Measurements from ENCODE around the gene BBLN.
"Not testable (repeated sequence)": the region's sequence is repeated elsewhere in the genome, so short reads cannot be mapped to it uniquely, and the experiment has no call there.

The BBLN gene

GRCh38 chr9:128163523-128164306, 3.6 kb downstream of the BBLN start:
- no peak for DNase-seq (ENCODE audit: low read depth)

- no peak for DNase-seq (ENCODE audit: low read depth)
These were observed 4.3 kb downstream of the BBLN start for GRCh38 chr9:128164307-128164885.

DNA sequence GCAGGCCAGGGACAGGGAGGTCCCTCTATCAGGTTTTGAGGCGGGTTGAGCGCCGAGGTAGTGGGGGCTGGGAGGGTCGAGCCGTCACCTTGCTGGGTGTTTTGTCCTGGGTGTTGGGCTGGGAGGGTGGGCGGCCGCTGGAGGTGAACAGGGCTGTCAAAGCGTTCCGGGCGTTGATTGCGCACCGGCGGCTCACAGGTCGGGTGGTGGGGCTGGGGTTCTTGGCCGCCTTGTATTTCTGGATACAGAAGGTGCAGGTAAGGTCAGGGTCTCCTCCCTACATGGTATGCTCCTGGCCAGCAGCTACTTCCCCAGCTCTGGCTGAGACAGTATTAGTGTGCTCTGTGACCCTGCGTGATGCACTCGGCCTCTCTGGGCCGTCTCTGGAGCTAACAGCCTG, 6.1 kb downstream of the BBLN start:
- no peak for DNase-seq (ENCODE audit: low read depth)

DNA sequence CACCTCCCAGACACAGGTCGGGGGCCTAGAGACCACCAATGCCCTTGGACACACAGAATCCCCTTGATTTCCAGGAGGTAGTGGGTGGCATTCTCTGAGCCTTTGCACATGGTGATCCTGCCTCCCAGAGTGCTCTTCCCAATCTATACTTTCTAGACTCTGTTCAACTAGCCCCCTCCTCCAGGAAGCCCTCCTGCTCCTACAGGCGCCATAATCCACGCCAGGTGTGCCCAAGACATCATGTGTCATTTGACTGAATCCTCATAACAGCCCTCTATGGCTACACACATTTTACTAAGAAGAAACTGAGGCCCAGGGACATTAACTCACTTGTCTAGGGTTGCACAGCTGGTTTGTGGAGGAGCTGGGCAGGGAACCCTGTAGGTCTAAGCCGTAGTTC, 7.1 kb downstream of the BBLN start:
- no peak for DNase-seq (ENCODE audit: low read depth)

DNA sequence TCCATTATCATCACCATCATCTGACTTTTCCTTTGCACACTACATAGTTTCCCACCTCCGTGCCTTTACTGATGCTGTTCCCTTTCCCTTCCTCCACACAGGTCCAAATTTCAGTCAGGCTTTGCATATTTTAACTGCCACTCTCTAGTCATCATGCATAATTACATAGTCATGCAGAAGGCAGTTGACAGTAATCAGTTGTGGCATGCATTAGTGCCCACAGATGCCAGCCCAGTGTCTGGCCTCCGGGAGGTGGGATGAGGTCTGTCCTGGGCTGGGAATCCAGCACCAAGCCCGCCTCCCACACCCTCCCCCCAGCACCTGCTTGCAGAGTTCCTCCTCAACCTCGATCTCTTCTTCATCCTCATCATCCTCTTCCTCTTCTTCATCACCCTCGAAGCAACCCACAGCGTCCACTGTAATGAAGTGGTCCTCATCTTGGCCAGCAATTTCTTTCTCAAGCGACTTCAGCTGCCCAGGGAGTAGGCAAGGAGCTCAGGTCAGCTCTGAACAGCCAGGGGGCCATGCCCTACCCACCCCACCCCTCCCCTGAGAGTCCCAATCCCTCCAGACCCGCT, 8.8 kb downstream of the BBLN start:
- no peak for DNase-seq (ENCODE audit: low read depth)

DNA sequence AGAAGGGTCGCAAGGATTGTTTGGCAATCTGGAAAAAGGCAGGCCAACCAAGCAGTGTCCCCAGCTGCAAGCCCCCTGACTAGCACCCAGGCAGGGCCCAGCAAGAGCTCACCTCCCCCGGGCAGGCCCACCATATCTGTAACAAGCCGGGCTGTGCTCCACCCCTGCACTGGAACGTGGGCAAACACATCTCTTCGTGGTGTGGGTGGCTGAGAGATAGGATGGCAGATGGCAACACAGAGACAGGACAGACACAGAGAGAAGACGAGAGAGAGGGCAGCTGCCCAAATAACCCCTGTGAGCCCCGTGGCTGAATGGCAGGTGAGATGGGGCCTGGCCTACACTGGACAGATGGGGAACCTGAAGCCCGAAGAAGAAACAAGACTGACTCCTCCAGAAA, 9.4 kb downstream of the BBLN start:
- DNase-seq (ENCODE audit: low read depth), result no peak

GRCh38 chr9:128169925-128170324, 9.9 kb downstream of the BBLN start:
- DNase-seq (ENCODE audit: low read depth), result no peak

DNA sequence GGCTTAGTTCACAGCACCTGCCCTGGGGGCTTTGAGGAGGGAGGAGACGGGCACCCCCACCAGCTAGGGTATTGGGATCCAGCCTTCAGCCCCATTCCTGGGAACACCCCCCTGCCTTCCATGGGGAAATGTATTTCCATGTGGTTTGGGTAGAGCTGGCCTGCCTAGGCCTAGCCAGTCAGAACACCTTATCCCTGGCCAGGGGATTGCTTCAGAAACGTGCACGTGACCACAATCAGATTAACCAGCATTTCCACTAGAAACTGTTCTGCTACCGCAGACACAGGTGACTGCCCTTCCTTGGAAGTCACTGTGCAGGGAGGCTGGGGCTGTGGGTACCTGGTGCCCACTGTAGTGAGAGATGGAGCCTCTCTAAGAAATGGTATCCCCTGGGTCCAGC, 14.0 kb downstream of the BBLN start:
- DNase-seq (ENCODE audit: low read depth), result no peak

GRCh38 chr9:128175102-128175563, 15.1 kb downstream of the BBLN start:
- DNase-seq (ENCODE audit: low read depth), result no peak

- no peak for DNase-seq (ENCODE audit: low read depth)
These were observed 15.7 kb downstream of the BBLN start for GRCh38 chr9:128175726-128176125.

- no peak for DNase-seq (ENCODE audit: low read depth)
These were observed 18.9 kb downstream of the BBLN start for GRCh38 chr9:128178806-128179431.

GRCh38 chr9:128180001-128180400, 19.9 kb downstream of the BBLN start:
- no peak for DNase-seq (ENCODE audit: low read depth)

DNA sequence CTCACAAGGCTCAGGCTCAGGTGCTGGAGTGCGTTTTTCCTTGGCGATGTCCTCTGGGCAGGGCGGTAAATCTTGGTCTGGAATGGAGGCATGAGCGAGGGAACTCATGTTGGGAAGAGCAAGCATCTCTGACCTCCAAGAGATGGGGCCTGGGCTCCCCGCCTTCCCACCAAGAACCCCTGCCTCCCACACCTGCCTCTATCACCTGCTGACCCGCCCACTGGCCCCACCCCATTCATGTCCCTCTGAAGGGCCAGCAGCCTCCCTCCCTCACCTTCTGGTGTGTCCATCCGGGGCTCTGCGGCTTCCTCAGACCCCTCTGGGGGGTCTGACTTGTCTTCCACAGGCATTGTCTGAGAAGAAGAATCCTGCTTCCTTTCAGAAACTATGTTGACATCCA, 20.4 kb downstream of the BBLN start:
- DNase-seq (ENCODE audit: low read depth), result no peak

- not testable (repeated sequence) for DNase-seq (ENCODE audit: low read depth)
These were observed 21.4 kb downstream of the BBLN start for GRCh38 chr9:128181480-128181879.

GRCh38 chr9:128182893-128183588, 23.0 kb downstream of the BBLN start:
- no peak for DNase-seq (ENCODE audit: low read depth)

DNA sequence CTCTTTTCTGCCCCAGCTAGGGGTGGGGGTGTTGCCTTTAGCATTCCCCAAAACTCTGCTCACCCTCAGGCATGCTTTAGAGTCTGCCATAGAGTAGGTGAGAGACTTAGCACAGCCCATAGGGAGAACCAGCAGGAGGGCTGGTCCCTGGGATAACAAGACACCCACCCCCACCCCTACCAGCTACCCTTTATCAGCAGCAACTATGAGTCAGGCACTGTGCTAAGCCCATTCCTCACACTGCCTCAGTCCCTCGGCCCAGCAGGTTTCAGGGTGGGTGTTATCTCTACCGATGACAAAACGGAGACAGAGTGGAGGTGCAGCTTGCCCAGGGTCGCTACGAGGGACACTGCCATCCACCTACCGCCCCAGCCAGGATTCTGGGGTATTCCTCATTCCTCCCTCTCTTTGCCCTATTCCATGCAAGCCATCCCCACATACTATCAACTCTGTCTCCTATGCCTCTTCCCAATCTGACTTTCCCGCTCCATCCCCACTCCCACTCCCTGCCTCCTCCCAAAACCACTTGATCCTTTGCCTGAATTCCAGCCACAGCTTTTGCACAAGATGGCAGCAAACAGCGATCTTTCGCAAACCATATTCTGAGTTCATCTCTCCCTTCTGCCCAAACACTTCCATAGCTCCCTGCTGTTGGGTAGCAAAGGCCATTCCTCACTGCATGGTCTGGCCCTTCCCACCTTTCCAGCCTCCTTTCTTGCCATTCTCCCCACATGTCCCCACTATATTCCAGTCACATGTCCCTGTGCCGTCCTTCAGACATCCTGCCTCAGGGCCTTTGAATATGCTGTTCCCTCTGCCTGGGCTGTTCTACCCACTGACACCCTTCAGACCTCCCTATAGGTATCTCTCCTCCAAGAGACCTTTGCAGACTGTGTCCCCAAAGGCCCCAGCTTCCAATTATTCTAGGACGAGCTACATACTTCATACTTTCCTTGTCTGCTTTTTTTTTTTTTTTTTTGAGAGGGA, 26.2 kb downstream of the BBLN start:
- DNase-seq (ENCODE audit: low read depth), result no peak

- DNase-seq (ENCODE audit: low read depth), result no peak
These were observed 27.3 kb downstream of the BBLN start for GRCh38 chr9:128187361-128187760.

DNA sequence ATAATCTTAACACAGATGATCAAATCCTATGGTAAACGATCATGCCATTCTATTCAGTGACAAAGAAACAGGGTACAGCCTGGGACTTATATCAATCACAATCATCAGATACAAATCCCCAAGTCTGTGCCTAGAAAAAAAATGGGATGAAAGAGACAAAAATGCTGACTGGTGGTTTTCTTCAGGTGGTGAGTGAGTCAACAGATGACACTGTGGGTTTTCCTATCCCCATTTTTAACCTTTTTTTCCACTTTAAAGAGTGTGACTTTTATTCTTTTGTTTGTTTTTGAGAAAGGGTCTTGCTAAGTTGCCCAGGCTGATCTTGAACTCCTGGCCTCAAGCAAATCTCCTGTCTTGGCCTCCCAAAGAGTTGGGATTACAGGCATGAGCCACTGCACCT, 28.1 kb downstream of the BBLN start:
- no peak for DNase-seq (ENCODE audit: low read depth)

DNA sequence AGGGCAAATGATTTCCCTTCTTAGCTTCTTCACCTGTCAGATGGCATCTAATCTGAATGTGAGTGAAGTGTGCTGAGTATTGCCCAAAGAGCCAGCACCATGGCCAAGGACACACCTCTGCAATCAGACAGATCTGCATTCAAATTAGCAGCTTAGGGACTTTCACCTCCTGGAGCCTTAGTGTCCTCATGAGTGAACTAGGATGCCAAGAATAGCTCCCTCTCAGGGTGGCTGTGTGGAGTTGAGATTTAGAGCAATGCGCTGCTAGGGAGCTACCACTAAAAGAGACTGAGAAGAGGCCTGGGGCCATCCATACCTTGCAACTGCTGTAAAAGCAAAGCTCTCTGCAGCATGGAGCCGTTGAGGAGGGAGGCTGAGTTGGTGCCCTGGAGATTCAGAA, 29.9 kb downstream of the BBLN start:
- DNase-seq (ENCODE audit: low read depth), result no peak

DNA sequence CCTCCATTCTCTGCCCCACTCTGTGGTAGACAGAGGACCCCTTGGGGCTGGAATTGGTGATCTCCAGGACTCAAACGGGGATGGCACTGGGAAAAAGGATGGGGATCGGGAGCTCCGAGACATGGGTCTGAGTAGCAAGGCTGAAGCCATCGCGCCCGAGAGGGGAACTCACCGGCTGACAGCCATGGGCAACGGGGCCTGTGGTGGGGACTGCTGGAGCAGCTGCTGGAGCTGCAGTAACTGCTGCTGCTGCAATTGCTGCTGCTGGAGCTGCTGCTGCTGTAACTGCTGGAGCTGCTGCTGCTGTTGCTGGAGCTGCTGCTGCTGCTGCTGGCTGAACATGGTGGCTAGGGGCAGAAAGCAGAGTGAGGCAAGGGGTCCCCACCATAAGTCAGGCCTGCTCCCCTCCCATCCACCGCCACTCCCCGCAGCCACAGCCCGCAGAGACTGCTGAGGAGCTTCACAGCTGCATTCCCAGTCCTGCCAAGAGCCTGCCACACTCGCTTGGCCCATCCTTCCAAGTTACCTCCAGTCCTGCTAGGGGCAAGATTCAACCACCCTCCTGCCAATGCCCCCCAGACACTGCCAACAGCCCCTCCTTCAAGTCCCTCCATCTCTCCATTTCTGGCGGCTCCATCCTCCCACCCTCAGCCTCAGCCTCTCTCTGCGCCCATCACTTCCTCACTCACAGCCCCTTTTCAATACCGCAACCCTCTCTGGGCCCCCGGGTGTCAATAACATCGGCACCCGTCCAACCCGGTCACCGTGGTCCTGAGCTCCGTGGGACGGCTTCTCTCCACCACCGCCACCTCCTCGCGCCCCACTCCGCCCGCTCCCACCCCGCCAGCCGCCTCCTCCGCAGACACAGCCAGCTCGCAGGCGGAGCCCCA, 30.7 kb downstream of the BBLN start:
- no peak for DNase-seq (ENCODE audit: low read depth)
